ENCODE data around the gene DOCK8. TPM values are rescaled to one million over a fixed set of nuclear protein-coding genes. Genes with fewer than 3 reads are reported as not detected.

DOCK8 gene
- total and polyA plus RNA-seq, 2 of the 4 experiments (the other 2 are of a cell fraction) = not detected

GRCh38 chr9:353077-353476, 138.4 kb downstream of the DOCK8 start:
- CTCF ChIA-PET = no interaction called here
- no CpG with 5 or more reads among the region's 1 CpG for WGBS, 2 experiments (ENCODE audit: extremely low coverage in 2 of 2, insufficient read length in 1 of 2)
- no peak for TF ChIP-seq NFE2L2 (IDR thresholded peaks at IDR 0.05; ENCODE audit: low read depth, low read length)
- TF ChIP-seq CHD1 (IDR thresholded peaks at IDR 0.05; ENCODE audit: low read depth, low read length) = no peak
- TF ChIP-seq RAD21 (IDR thresholded peaks at IDR 0.05; ENCODE audit: low read length) = no peak
- no peak for TF ChIP-seq RCOR1 (IDR thresholded peaks at IDR 0.05; ENCODE audit: insufficient replicate concordance, low read length)
- TF ChIP-seq USF2 (IDR thresholded peaks at IDR 0.05; ENCODE audit: low read depth, low read length) = no peak
- no peak for TF ChIP-seq FOS (IDR thresholded peaks at IDR 0.05; ENCODE audit: low read depth, low read length)
- TF ChIP-seq RFX5 (IDR thresholded peaks at IDR 0.05; ENCODE audit: low read depth, low read length) = no peak
- no peak for TF ChIP-seq BHLHE40 (IDR thresholded peaks at IDR 0.05; ENCODE audit: low read depth, low read length)
- no peak for TF ChIP-seq POLR2A (IDR thresholded peaks at IDR 0.05; ENCODE audit: low read depth, low read length)
- no peak for TF ChIP-seq ELK1 (IDR thresholded peaks at IDR 0.05; ENCODE audit: borderline replicate concordance, low read depth, low read length)
- TF ChIP-seq MAFK (IDR thresholded peaks at IDR 0.05; ENCODE audit: low read depth, low read length) = no peak
- no peak for TF ChIP-seq SMC3 (IDR thresholded peaks at IDR 0.05; ENCODE audit: low read depth, low read length)
- no peak for TF ChIP-seq MXI1 (IDR thresholded peaks at IDR 0.05; ENCODE audit: borderline replicate concordance, low read depth, low read length)
- no peak for TF ChIP-seq MAZ (IDR thresholded peaks at IDR 0.05; ENCODE audit: borderline replicate concordance, low read depth, low read length)
- H3K56ac ChIP-seq (ENCODE audit: extremely low read depth, insufficient read depth, low read length) = no peak overlapping the region
- in situ Hi-C loops (cut with MboI; ENCODE audit: low sequenced_read_pairs) (no loop called here), dilution Hi-C loops (cut with HindIII; ENCODE audit: low sequenced_read_pairs, unreplicated experiment) (no loop called here), intact Hi-C loops (cut with micrococcal nuclease) (no loop called here)
- DNase-seq (no peak), ATAC-seq (ENCODE audit: low read depth) (no peak)
- H3K27ac ChIP-seq (ENCODE audit: insufficient read depth, low read length) = no peak overlapping the region
- no peak overlapping the region for H3K23ac ChIP-seq (ENCODE audit: low read depth, low read length)
- no TSS peak for BruUV-seq (replicated peaks)
- no peaks in the 10 kb centered on the region for H3K36me3 ChIP-seq (ENCODE audit: control insufficient read depth, insufficient read depth, low read length)
- H2AK5ac ChIP-seq (ENCODE audit: low read depth, low read length) = no peak overlapping the region
- H4K5ac ChIP-seq (ENCODE audit: low read depth, low read length) = no peak overlapping the region
- H3K4me2 ChIP-seq (ENCODE audit: low read depth, low read length) = no peak overlapping the region
- no peak overlapping the region for H3K4me3 ChIP-seq (ENCODE audit: insufficient read depth, low read depth, low read length)
- no peak overlapping the region for H4K91ac ChIP-seq (ENCODE audit: insufficient read depth, low read depth, low read length)
- H2AFZ ChIP-seq (replicated peaks; ENCODE audit: low read length, poor library complexity) = no peak overlapping the region
- H3K4me1 ChIP-seq (ENCODE audit: control insufficient read depth, insufficient read depth, low read length) = no peaks in the 10 kb centered on the region
- no peak overlapping the region for H4K8ac ChIP-seq (ENCODE audit: low read depth in 2 of 2, low read length in 2 of 2)
- no peak overlapping the region for H3K18ac ChIP-seq (ENCODE audit: low read depth, low read length)
- no peak overlapping the region for H2BK20ac ChIP-seq (ENCODE audit: low read depth, low read length)
- no peaks in the 10 kb centered on the region for H3K9me1 ChIP-seq (ENCODE audit: insufficient read depth, low read length)
- peaks cover 9% of the 10 kb centered on the region for H3K27me3 ChIP-seq (ENCODE audit: control insufficient read depth, insufficient read depth, low read length)
- H2BK15ac ChIP-seq (ENCODE audit: low read depth, low read length) = no peak overlapping the region
- H3K79me1 ChIP-seq (ENCODE audit: low read depth in 1 of 2, low read length in 2 of 2) = no peaks in the 10 kb centered on the region
- no peak overlapping the region for H2BK120ac ChIP-seq (ENCODE audit: low read depth, low read length)
- H3K9ac ChIP-seq (ENCODE audit: low read depth, low read length) = no peak overlapping the region
- no peak overlapping the region for H2BK5ac ChIP-seq (ENCODE audit: low read depth, low read length, poor library complexity, severe bottlenecking)
- no peak overlapping the region for H3K14ac ChIP-seq (replicated peaks; ENCODE audit: low read depth, low read length)
- H3K9me3 ChIP-seq (ENCODE audit: control insufficient read depth, insufficient read depth, low read length) = no peaks in the 10 kb centered on the region
- POLR2A ChIA-PET (ENCODE audit: unreplicated experiment) = no interaction called here
- H2AK9ac ChIP-seq (replicated peaks; ENCODE audit: low read depth, low read length, poor library complexity) = no peak overlapping the region
- H3K4ac ChIP-seq (ENCODE audit: low read depth, low read length) = no peak overlapping the region
- no peaks in the 10 kb centered on the region for H4K20me1 ChIP-seq (ENCODE audit: insufficient read depth, low read length)
